Peyer's patch (tissue), 4 donors: ENCODE measurements around the gene ZNF593. TPM values are rescaled to one million over a fixed set of nuclear protein-coding genes. Genes with fewer than 3 reads are reported as not detected.

Experiments
- DNase-seq, 3 donors: peaks; one replicate each; pipeline ENCODE4 v3.0.0-alpha.2; 2017 to 2019
- H3K27ac ChIP-seq, 4 donors: fragments of 200-600 bp; sonication (generic); one replicate each; pipeline ENCODE4 v1.5.1; 2016 to 2019
- H3K27me3 ChIP-seq, 2 donors: fragments of 200-600 bp; sonication (generic); one replicate each; pipeline ENCODE4 v1.5.1; 2019
- H3K36me3 ChIP-seq, 3 donors: fragments of 200-600 bp; sonication (generic); one replicate each; pipeline ENCODE4 v1.5.1; 2016 to 2019
- H3K4me1 ChIP-seq, 4 donors: fragments of 200-600 bp; sonication (generic); one replicate each; pipeline ENCODE4 v1.5.1; 2016 to 2019
- H3K4me3 ChIP-seq, 4 donors: fragments of 200-600 bp; sonication (generic); 1 replicate in 3 of 4; 2 replicates in 1 of 4; pipeline ENCODE4 v1.5.1; 2016 to 2019; ENCODE audit warnings: mild to moderate bottlenecking in 1 of 4
- H3K9me3 ChIP-seq, 4 donors: fragments of 200-600 bp; sonication (generic); one replicate each; pipeline ENCODE4 v1.5.1; 2016 to 2019; ENCODE audit warnings: mild to moderate bottlenecking in 1 of 4
- CTCF ChIP-seq, 6 experiments: fragments of 450-650 bp in 4 of 6; fragments of 200-600 bp in 2 of 6; sonication (generic) in 1 of 6; IDR thresholded peaks; one replicate each; pipeline ENCODE4 v1.5.1; 2017 to 2019; ENCODE audit warnings: antibody characterized with exemption in 6 of 6, mild to moderate bottlenecking in 3 of 6, moderate library complexity in 1 of 6
- POLR2A ChIP-seq, 2 donors: fragments of 450-650 bp; IDR thresholded peaks; one replicate each; pipeline ENCODE4 v1.5.1; 2017; ENCODE audit warnings: antibody characterized with exemption in 2 of 2, mild to moderate bottlenecking in 2 of 2, moderate library complexity in 2 of 2
- total RNA-seq, 4 donors: library from RNA; depleted of rRNA; stranded (reverse); fragments of >200 nt; gene quantifications; one replicate each; pipeline ENCODE4 v1.1.0, GENCODE V29; 2016

Gene ZNF593
- total RNA-seq, 4 donors from 2014 or later, result 11.7 to 19.5 (median 15.5) TPM

- no peaks in the 10 kb centered on the region for H3K4me1 ChIP-seq
- no peaks in the 10 kb centered on the region for H3K27me3 ChIP-seq
- DNase-seq, result no peak
- no peak overlapping the region for H3K27ac ChIP-seq
- H3K9me3 ChIP-seq, result no peaks in the 10 kb centered on the region
- TF ChIP-seq POLR2A (IDR thresholded peaks at IDR 0.05), result no peak
- no peak for TF ChIP-seq CTCF (IDR thresholded peaks at IDR 0.05)
- no peaks in the 10 kb centered on the region for H3K36me3 ChIP-seq
- no peak overlapping the region for H3K4me3 ChIP-seq
Measured at GRCh38 chr1:26200413-26200812, 30.7 kb downstream of the ZNF593 start.

GRCh38 chr1:26203642-26204318 lies 34.1 kb downstream of the ZNF593 start:
- Histone ChIP-seq H3K27me3 (no peaks in the 10 kb centered on the region), H3K4me3 (no peak overlapping the region), H3K9me3 (no peaks in the 10 kb centered on the region), H3K4me1 (no peaks in the 10 kb centered on the region), H3K36me3 (no peaks in the 10 kb centered on the region), H3K27ac (no peak overlapping the region)
- no peak for DNase-seq
- no peak for TF ChIP-seq POLR2A (IDR thresholded peaks at IDR 0.05)
- TF ChIP-seq CTCF (IDR thresholded peaks at IDR 0.05), result no peak

GRCh38 chr1:26210147-26210870 lies 40.6 kb downstream of the ZNF593 start:
- H3K9me3 ChIP-seq, result no peaks in the 10 kb centered on the region
- H3K27ac ChIP-seq, result no peak overlapping the region
- H3K4me3 ChIP-seq, result no peak overlapping the region
- H3K36me3 ChIP-seq, result no peaks in the 10 kb centered on the region
- H3K27me3 ChIP-seq, result no peaks in the 10 kb centered on the region
- TF ChIP-seq POLR2A (IDR thresholded peaks at IDR 0.05), result no peak
- no peak for TF ChIP-seq CTCF (IDR thresholded peaks at IDR 0.05)
- H3K4me1 ChIP-seq, result no peaks in the 10 kb centered on the region
- no peak for DNase-seq

GRCh38 chr1:26212726-26213125 lies 43.0 kb downstream of the ZNF593 start:
- Histone ChIP-seq H3K27me3 (no peaks in the 10 kb centered on the region), H3K4me3 (no peak overlapping the region), H3K36me3 (no peaks in the 10 kb centered on the region), H3K4me1 (no peaks in the 10 kb centered on the region), H3K9me3 (no peaks in the 10 kb centered on the region), H3K27ac (no peak overlapping the region)
- no peak for TF ChIP-seq CTCF (IDR thresholded peaks at IDR 0.05)
- TF ChIP-seq POLR2A (IDR thresholded peaks at IDR 0.05), result no peak
- DNase-seq, result no peak

- Histone ChIP-seq H3K36me3 (no peaks in the 10 kb centered on the region), H3K27ac (no peak overlapping the region), H3K4me1 (no peaks in the 10 kb centered on the region), H3K9me3 (no peaks in the 10 kb centered on the region), H3K4me3 (no peak overlapping the region), H3K27me3 (no peaks in the 10 kb centered on the region)
- TF ChIP-seq CTCF (IDR thresholded peaks at IDR 0.05), result no peak
- TF ChIP-seq POLR2A (IDR thresholded peaks at IDR 0.05), result no peak
- DNase-seq, result no peak
Measured at GRCh38 chr1:26213335-26213905, 43.7 kb downstream of the ZNF593 start.
